SK-N-SH treated with all-trans-retinoic acid at 6 μM for 48 hours (cell line): Measurements from ENCODE around the gene PGM5.

ENCODE experiments used
- ATAC-seq: fragments of 200-7000 bp; cut with Tn5 transposase; 3 replicates; pipeline ENCODE4 v1.9.1; 2020; ENCODE audit warnings: mild to moderate bottlenecking, moderate library complexity
- ARNTL ChIP-seq: fragments of 450-650 bp; formaldehyde crosslinking; IDR thresholded peaks from 2 replicates; pipeline ENCODE4 v1.5.0; 2020; ENCODE audit warnings: low read depth, mild to moderate bottlenecking, moderate library complexity, borderline replicate concordance
- BACH2 ChIP-seq: fragments of 250-450 bp; sonication (Bioruptor Pico); IDR thresholded peaks from 2 replicates; pipeline ENCODE4 v1.9.0; 2021; ENCODE audit warnings: mild to moderate bottlenecking, borderline replicate concordance
- CREB5 ChIP-seq: fragments of 250-450 bp; sonication (Bioruptor Pico); IDR thresholded peaks from 2 replicates; pipeline ENCODE4 v1.5.1; 2020; ENCODE audit warnings: low read depth, mild to moderate bottlenecking, moderate library complexity
- CSRNP3 ChIP-seq: fragments of 250-450 bp; sonication (Bioruptor Pico); IDR thresholded peaks from 2 replicates; pipeline ENCODE4 v1.5.1; 2021; ENCODE audit warnings: mild to moderate bottlenecking, moderate library complexity
- GLIS3 ChIP-seq: fragments of 250-450 bp; sonication (Bioruptor Pico); IDR thresholded peaks from 2 replicates; pipeline ENCODE4 v1.5.0; 2020; ENCODE audit warnings: mild to moderate bottlenecking, moderate library complexity
- OSR1 ChIP-seq: fragments of 250-450 bp; sonication (Bioruptor Pico); IDR thresholded peaks from 2 replicates; pipeline ENCODE4 v1.8.0; 2022; ENCODE audit warnings: moderate library complexity, mild to moderate bottlenecking, inconsistent platforms
- PATZ1 ChIP-seq: fragments of 250-450 bp; sonication (Bioruptor Pico); IDR thresholded peaks from 2 replicates; pipeline ENCODE4 v1.8.0; 2020; ENCODE audit warnings: mild to moderate bottlenecking, moderate library complexity, borderline replicate concordance
- POU6F1 ChIP-seq: fragments of 250-450 bp; sonication (Bioruptor Pico); IDR thresholded peaks from 2 replicates; pipeline ENCODE4 v1.8.0; 2021; ENCODE audit warnings: low read depth, mild to moderate bottlenecking, moderate library complexity, borderline replicate concordance
- PPARA ChIP-seq: fragments of 250-450 bp; sonication (Bioruptor Pico); IDR thresholded peaks from 2 replicates; pipeline ENCODE4 v1.5.0; 2020; ENCODE audit warnings: mild to moderate bottlenecking, borderline replicate concordance
- TCF4 ChIP-seq: fragments of 250-450 bp; sonication (Bioruptor Pico); IDR thresholded peaks from 2 replicates; pipeline ENCODE4 v1.8.0; 2021; ENCODE audit warnings: mild to moderate bottlenecking, moderate library complexity, borderline replicate concordance
- TOX ChIP-seq: fragments of 250-450 bp; sonication (Bioruptor Pico); IDR thresholded peaks from 2 replicates; pipeline ENCODE4 v1.8.0; 2021; ENCODE audit warnings: mild to moderate bottlenecking, moderate library complexity, borderline replicate concordance
- TSHZ2 ChIP-seq: fragments of 250-450 bp; sonication (Bioruptor Pico); IDR thresholded peaks from 2 replicates; pipeline ENCODE4 v1.5.0; 2020; ENCODE audit warnings: mild to moderate bottlenecking, moderate library complexity
- ZC3H10 ChIP-seq: fragments of 250-450 bp; sonication (Bioruptor Pico); IDR thresholded peaks from 2 replicates; pipeline ENCODE4 v1.5.1; 2021; ENCODE audit warnings: mild to moderate bottlenecking, moderate library complexity
- ZFP30 ChIP-seq: fragments of 450-650 bp; formaldehyde crosslinking; IDR thresholded peaks from 2 replicates; pipeline ENCODE4 v1.5.0; 2022; ENCODE audit warnings: mild to moderate bottlenecking, moderate library complexity
- ZNF565 ChIP-seq: fragments of 450-650 bp; formaldehyde crosslinking; conservative IDR thresholded peaks from 2 replicates; pipeline ENCODE4 v1.5.0; 2020; ENCODE audit warnings: low read depth, mild to moderate bottlenecking, moderate library complexity
- ZNF70 ChIP-seq: fragments of 450-650 bp; formaldehyde crosslinking; IDR thresholded peaks from 2 replicates; pipeline ENCODE4 v1.5.0; 2020; ENCODE audit warnings: mild to moderate bottlenecking, moderate library complexity
- ZNF8 ChIP-seq: fragments of 450-650 bp; formaldehyde crosslinking; IDR thresholded peaks from 2 replicates; pipeline ENCODE4 v1.5.0; 2020; ENCODE audit warnings: mild to moderate bottlenecking, moderate library complexity

PGM5 gene

GRCh38 chr9:68462105-68462775, 105.8 kb downstream of the PGM5 start:
- no peak for ATAC-seq
- TF ChIP-seq ARNTL (CRISPR knock-in tag) (no peak), BACH2 (CRISPR knock-in tag) (no peak), OSR1 (CRISPR knock-in tag) (no peak), TOX (CRISPR knock-in tag) (no peak), PPARA (CRISPR knock-in tag) (no peak), ZFP30 (CRISPR knock-in tag) (no peak), CREB5 (CRISPR knock-in tag) (no peak), POU6F1 (CRISPR knock-in tag) (no peak)
- TF ChIP-seq, all 23 proteins: peak for 0

- no peak for TF ChIP-seq ZNF8 (CRISPR knock-in tag)
- no peak for TF ChIP-seq ZNF70
- TF ChIP-seq TOX (CRISPR knock-in tag): no peak
- TF ChIP-seq CREB5 (CRISPR knock-in tag): no peak
- TF ChIP-seq TSHZ2 (CRISPR knock-in tag): no peak
- no peak for TF ChIP-seq OSR1 (CRISPR knock-in tag)
- no peak for TF ChIP-seq CSRNP3
- no peak for TF ChIP-seq ZFP30 (CRISPR knock-in tag)
- no peak for TF ChIP-seq PATZ1 (CRISPR knock-in tag)
- TF ChIP-seq TCF4 (CRISPR knock-in tag): no peak
- TF ChIP-seq GLIS3: no peak
- no peak for TF ChIP-seq ARNTL (CRISPR knock-in tag)
- no peak for TF ChIP-seq ZC3H10 (CRISPR knock-in tag)
These were observed 113.7 kb downstream of the PGM5 start for GRCh38 chr9:68470067-68470466.

GRCh38 chr9:68470634-68471033, 114.2 kb downstream of the PGM5 start:
- ATAC-seq: no peak

More at GRCh38 chr9:68470067-68470466, 113.7 kb downstream of the PGM5 start:
- ATAC-seq: no peak

More at GRCh38 chr9:68470634-68471033, 114.2 kb downstream of the PGM5 start:
- TF ChIP-seq POU6F1 (CRISPR knock-in tag) (no peak), ZNF565 (CRISPR knock-in tag) (no peak)
